GM12873 (cell line): ENCODE results near the gene SLC25A21.

Experiments used
- CTCF ChIP-seq: IDR thresholded peaks from 2 replicates; pipeline ENCODE4 v1.5.1; 2012; ENCODE audit warnings: low read depth, mild to moderate bottlenecking, moderate library complexity, low read length, control low read depth; ENCODE audit not compliant: insufficient read depth; ENCODE audit errors: missing control alignments

The SLC25A21 gene

DNA sequence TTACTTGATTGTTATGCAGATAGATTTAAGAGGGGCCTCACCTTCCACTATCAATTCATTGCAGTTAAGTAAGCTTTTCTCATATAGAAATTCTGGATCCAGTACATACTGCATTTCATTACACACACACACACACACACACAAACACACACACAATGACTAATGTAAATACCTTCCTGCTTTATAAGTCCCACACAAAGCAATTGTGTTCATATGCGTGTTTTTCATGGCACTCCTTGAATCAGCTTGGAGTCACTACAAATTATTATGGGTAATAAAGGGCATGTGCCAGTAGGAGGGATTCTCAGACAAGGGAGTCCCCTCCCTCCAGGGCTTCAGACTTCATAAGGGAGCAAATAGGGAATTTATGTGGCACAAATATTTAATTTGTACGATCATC, 29.9 kb upstream of the SLC25A21 start:
- no peak for TF ChIP-seq CTCF

DNA sequence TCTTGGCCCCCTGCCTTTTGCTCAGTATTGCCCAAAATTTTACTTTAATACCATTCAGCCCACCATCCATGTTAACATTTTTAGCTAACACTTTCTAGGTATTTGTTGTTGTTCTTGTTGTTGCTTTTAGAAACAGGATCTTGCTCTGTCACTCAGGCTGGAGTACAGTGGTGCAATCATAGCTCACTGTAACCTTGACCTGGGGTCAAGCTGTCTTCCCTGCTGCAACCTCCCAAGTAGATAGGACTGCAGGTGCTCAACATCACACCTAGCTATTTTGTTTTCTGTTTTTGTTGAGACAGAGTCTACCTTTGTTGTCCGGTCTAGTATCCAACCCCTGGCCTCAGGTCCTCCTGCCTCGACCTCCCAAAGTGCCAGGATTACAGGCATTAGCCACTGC, 29.3 kb upstream of the SLC25A21 start:
- no peak for TF ChIP-seq CTCF

DNA sequence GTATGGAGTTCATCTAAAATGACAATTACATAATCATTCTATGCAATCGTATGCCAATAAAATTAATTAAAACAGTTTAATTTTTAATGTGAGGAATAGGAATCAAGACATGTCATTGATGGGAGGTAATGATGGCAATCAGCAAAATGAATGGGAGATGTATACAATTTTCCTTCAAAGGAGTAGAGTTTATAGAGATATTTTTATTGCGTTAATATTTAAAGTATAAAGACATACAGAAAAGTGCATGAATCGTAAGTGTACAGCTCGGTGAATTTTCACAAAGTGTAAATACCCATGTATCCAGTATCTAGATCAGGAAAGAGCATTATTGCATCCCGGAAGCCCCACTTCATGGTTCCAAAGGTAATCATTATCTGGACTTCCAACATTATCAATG, 26.5 kb upstream of the SLC25A21 start:
- no peak for TF ChIP-seq CTCF

GRCh38 chr14:37198273-37198598, 25.8 kb upstream of the SLC25A21 start:
- TF ChIP-seq CTCF, result no peak

- TF ChIP-seq CTCF, result no peak
These were observed 25.2 kb upstream of the SLC25A21 start, which contains the start of gene MIPOL1 for GRCh38 chr14:37197421-37198272. MIPOL1 (plus strand) TSS chr14:37197937; CDS start chr14:37247889, 49,952 bp downstream.

DNA sequence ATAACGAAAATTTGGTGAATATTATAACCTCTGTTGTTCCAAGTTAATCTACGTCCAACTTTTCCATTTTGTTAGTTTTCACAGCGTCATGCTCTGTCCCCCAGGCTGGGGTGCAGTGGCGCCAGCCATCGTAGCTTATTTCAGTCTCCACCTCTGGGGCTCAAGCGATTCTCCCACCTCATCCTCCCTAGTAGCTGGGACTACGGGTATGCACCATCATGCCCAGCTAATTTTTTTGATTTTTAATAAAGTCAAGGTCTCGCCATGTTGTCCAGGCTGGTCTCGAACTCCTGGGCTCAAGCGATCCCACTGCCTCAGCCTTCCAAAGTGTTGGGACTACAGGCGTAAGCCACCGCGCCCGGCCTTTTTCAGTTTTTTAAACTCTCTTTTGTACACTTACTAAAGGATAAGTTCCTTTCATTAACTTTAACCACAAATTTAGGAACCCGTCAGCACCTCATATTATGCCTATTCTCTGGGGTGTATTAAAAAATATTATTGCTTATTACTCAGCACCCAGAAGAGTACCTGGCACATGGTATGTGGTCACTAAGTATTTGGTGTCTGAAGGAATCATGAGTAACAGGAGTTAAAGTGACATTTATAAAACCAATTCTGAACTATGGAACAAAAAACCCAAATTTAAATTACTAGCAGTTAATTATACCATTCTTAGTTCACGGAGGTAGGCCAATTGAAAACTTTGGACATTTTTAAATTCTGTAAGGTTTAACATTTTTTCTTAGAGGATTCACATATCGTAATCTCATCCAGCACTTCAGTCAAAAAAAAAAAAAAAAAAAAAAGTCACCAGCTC, 24.4 kb upstream of the SLC25A21 start:
- no peak for TF ChIP-seq CTCF

DNA sequence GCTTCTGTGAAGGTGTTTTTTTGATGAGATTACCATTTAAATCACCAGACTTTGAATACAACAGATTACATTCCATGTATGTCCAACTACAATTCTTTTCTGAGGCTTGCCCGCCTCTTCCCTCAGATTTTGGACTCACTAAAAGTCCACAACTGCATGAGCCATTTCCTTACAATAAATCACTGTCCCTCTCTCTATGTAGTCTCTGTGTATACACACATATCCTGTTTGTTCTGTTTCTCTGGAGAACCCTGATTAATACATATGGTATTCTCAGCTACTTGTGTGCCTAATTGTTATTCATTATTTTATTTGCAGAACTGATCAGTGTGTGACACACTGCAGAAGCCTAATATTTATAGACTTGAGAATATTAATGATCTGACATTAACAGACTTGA, 22.9 kb upstream of the SLC25A21 start:
- no peak for TF ChIP-seq CTCF
